Fibroblast of skin of right quadriceps (primary cell): ENCODE data around the gene SIDT2.
"Not testable (repeated sequence)": the region's sequence is repeated elsewhere in the genome, so short reads cannot be mapped to it uniquely, and the experiment has no call there.

ENCODE experiments used
- DNase-seq: peaks from one replicate; pipeline ENCODE4 v3.0.0-alpha.2; 2013

Gene SIDT2

DNA sequence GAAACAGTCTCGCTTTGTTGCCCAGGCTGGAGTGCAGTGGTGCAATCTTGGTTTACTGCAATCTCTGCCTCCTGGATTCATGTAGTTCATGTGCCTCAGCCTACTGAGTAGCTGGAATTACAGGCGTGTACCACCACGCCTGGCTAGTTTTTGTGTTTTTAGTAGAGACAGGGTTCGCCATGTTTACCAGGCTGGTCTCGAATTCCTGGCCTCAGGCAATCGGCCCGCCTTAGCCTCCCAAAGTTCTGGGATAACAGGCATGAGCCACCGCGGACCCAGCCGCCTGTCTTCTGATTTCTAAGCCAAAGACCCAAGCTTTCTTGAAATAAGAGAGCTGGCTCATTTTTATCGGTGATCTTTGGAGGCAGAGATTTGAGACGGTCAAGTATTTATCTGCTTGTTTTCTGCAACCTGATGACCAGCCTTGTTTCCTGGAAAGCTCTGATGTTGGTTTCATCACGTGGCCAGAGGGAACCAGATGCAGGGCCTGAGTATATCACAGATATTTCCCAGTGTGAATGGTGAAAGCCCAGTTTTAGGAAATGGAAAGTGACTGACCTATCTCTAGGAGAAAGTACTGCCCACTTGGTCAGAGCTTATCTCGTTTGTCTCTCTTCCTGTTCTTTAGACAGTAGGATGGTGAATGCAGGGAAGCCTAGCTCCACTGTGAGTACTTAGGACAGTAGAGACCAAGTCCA, 5.7 kb upstream of the SIDT2 start:
- DNase-seq = no peak

DNA sequence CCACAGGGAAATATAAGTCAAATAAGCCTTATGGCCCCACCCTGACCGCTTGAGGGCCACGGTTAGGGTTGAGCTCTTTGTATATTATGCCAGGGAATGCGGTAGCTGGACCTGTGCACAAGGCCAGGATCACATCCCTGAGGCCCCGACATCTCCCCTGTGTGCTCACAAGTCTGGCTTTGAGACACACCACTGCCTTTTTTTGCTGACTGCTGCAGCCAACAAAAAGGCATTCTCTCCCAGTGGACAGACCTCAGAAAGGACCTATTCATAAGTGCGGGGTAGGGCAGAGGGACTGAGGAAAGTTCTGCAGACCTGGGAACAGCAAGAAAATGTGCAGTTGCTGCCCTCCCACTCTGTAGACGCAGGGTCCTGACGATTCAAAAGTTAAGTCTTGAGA, 3.4 kb upstream of the SIDT2 start:
- no peak for DNase-seq

DNA sequence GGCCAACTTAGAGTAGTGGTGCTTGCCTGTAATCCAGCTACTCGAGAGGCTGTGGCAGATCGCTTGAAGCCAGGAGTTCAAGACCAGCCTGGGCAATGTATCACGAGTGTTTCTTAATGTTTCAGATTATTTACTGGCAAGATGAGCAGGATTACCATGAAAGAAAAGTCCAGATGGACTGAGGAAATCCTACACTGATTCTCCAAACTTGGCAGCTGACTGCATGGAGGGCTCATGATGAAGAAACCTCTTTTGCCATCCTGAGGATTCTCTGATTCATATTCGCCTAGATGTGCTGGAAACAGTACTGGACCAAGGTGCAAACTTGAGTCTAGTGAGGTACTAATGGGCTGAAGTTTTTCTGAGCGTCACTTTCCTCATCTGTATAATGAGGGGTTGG, 2.8 kb upstream of the SIDT2 start:
- no peak for DNase-seq

GRCh38 chr11:117176186-117176585, 2.4 kb upstream of the SIDT2 start:
- no peak for DNase-seq

- DNase-seq = no peak
Observed at GRCh38 chr11:117177534-117178209, 871 bp upstream of the SIDT2 start.

GRCh38 chr11:117179048-117179999, 781 bp downstream of the SIDT2 start:
- DNase-seq = peak; percentile 30

DNA sequence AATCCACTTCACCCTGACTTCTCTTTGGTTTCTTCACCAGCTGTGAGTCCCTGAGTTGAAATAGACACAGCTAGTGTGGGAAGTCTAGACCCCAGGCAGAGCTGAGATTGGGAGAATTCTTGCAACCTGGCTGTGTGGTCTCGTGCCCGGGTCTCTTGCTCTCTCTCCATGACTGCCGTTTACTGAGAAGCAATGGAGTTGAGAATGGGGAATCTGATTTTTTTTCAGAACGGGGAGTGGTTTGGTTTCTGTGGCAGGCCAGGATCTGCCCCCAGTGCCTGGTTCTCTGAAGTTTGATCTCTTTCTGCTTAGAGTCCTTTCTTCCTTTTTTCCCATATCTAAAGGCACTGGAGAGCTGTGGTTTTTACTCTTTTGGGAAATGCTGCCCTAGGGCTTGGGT, 1.5 kb downstream of the SIDT2 start:
- no peak for DNase-seq

- DNase-seq = peak; percentile 67
Observed at GRCh38 chr11:117180661-117181585, 2.4 kb downstream of the SIDT2 start.

DNA sequence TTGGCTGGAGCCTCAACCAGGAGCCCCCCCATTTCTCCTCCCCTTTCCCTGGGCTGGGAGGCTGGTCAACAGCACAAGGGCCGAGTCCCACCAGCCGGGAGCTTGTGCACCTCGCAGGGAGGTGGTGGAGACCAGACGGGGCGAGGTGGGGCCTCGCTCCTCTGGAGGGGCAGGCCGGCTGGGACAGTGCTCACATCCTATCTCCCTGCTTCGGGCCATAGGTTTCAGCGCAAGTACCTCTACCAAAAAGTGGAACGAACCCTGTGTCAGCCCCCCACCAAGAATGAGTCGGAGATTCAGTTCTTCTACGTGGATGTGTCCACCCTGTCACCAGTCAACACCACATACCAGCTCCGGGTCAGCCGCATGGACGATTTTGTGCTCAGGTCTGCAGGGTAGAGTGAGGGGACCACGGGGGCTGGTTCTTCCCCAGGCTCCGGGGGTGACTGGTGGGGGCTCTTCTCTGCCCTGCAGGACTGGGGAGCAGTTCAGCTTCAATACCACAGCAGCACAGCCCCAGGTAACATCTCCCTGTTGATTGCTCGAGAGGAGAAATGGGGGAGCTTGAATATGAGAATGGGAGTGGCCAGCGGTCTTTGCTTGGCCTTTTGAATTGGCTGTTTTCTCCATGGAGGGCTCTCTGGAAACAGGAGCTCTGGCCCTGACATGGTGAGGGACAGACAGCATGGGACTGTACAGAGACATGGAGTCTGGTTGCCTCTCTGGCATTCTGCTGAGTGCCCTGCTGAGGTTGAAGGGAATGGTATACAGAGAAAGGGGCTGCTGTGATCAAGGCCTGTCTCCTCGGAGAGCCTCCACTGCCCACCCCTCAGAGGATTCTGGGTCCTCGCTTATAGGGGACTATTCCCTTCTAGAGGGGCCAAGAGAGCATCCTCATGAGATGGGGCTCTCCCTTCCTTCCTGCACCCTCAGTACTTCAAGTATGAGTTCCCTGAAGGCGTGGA, 3.3 kb downstream of the SIDT2 start:
- no peak for DNase-seq

DNA sequence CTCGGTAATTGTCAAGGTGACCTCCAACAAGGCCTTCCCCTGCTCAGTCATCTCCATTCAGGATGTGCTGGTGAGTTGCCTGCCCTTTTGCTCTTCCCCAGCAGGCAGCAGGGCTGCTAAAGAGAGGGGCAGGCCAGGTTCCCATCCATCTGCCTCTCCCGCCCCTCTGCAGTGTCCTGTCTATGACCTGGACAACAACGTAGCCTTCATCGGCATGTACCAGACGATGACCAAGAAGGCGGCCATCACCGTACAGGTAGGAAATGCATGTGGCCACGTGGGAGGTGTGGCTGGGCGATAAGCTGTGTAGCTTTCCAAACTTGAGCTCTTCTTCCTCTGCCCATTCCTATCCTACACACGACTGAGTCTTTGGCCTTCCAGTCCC, 4.0 kb downstream of the SIDT2 start:
- no peak for DNase-seq

DNA sequence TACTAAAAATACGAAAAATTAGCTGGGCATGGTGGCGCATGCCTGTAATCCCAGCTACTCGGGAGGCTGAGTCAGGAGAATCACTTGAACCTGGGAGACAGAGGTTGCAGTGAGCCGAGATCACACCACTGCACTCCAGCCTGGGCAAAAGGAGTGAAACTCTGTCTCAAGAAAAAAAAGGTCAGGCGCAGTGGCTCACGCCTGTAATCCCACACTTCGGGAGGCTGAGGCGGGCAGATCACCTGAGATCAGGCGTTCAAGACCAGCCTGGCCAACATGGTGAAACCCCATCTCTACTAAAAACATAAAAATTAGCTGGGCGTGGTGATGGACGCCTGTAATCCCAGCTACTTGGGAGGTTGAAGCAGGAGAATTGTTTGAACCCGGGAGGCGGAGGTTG, 4.6 kb downstream of the SIDT2 start:
- DNase-seq = not testable (repeated sequence)

GRCh38 chr11:117183724-117184349, 5.3 kb downstream of the SIDT2 start:
- DNase-seq = no peak

GRCh38 chr11:117185736-117186430, 7.3 kb downstream of the SIDT2 start:
- no peak for DNase-seq

DNA sequence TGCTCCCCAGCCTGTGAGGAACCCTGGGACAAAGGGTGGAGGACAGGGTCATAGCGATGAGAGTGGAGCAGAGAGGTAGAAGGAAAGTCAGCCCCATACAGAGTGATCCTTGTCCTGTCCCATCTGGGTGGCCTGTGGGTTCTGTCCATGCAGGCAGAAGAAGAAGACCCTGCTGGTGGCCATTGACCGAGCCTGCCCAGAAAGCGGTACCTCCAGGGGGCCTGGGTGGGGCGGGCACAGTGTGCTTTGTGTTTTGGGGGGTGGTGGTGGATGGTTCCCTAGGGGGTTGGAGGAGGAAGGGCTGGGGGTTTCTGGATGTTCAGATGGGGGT, 7.9 kb downstream of the SIDT2 start:
- no peak for DNase-seq

GRCh38 chr11:117187007-117187406, 8.5 kb downstream of the SIDT2 start:
- no peak for DNase-seq

DNA sequence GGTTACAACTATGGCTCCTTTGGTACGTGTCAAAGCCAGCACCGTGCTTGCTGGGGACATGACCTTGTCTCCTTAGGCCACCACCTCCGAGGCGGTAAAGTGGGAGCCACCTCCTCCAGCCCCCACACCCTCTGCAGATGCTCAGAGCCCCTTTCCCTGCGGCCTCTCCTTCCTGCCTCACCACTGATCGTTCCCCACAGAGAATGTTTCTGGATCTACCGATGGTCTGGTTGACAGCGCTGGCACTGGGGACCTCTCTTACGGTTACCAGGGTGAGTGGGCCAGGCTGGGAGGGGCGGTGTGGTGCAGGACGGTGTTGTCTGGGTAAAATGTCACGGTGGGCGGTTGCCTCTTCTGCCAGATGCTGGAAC, 8.9 kb downstream of the SIDT2 start:
- no peak for DNase-seq

DNA sequence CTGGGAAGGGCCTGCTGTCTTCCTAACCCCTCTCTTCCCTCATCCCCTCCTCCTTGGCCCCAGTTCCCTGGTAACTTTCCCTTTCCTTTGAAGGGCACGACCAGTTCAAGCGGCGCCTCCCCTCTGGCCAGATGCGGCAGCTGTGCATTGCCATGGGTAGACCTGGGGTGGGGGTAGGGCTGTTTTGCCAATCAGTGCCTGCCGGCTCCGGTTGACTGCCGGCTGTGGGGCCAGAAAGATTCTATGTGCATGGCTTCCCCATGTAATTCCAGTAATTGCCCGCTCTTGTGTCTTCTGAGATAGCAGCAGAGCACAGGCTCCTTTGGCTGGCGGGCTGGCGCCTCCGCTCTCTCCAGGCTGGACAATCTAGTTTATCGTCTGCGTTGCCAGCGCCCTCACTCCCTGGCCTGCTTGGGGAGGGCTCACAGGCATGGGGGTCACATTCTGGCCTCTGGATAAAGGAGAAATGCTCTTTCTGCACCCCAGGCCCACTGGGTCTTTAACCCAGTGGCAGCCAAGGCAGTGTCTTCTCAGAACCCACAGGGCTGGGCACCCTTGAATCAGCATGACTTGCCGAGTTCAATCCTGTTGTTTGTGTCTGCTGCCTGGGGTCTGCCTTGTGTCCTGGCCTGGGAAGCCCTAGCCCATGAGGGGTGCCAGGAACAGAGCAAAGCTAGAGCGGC, 9.4 kb downstream of the SIDT2 start:
- no peak for DNase-seq

DNA sequence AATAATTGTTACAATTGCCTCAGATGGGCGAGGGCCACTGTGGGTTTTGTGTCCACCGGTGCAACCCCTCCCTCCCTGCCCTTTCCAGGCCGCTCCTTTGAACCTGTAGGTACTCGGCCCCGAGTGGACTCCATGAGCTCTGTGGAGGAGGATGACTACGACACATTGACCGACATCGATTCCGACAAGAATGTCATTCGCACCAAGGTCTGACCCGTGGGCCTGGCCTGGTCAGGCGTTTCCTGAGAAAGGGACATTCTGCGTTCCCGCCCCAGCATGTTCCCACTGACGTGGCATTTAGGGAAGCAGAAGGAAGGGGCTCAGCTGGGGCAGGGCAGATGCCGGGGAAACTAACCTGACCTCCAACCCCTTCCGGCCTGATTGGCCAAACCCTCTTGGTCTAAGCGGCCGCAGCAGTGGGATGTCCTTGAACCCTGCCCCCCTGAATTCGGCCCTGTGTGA, 10.1 kb downstream of the SIDT2 start:
- DNase-seq = no peak

- DNase-seq = no peak
Observed at GRCh38 chr11:117189191-117189940, 10.8 kb downstream of the SIDT2 start.
